Astrocyte (in vitro differentiated cells and primary cell): ENCODE results near the gene KASH5. TPM values are rescaled to one million over a fixed set of nuclear protein-coding genes. Genes with fewer than 3 reads are reported as not detected.

ENCODE experiments used
- DNase-seq: peaks from one replicate; pipeline ENCODE4 v3.0.0-alpha.2; 2010; ENCODE audit warnings: low read depth
- FAIRE-seq: peaks from 2 replicates; lab custom pipeline; 2011; peaks lifted over from hg19 to GRCh38; lab: Jason Lieb, UNC
- H2AFZ ChIP-seq: 2 replicates; pipeline ENCODE4 v1.6.0; 2012; ENCODE audit warnings: low read depth, low read length, inconsistent platforms
- H3K27ac ChIP-seq: 2 replicates; pipeline ENCODE4 v1.5.1; 2011; ENCODE audit warnings: low read depth, low read length, inconsistent platforms
- H3K27me3 ChIP-seq: 2 replicates; pipeline ENCODE4 v1.6.0; 2011; ENCODE audit warnings: low read length, inconsistent platforms; ENCODE audit not compliant: insufficient read depth
- H3K36me3 ChIP-seq: 2 replicates; pipeline ENCODE4 v1.5.1; 2011; ENCODE audit warnings: low read length, inconsistent platforms; ENCODE audit not compliant: insufficient read depth
- H3K4me1 ChIP-seq: 2 replicates; pipeline ENCODE4 v1.5.1; 2011; ENCODE audit warnings: low read length, inconsistent platforms; ENCODE audit not compliant: insufficient read depth
- H3K4me2 ChIP-seq: 2 replicates; pipeline ENCODE4 v1.6.0; 2012; ENCODE audit warnings: low read length, inconsistent platforms
- H3K4me3 ChIP-seq: 2 replicates; pipeline ENCODE4 v1.5.1; 2011; ENCODE audit warnings: low read depth, mild to moderate bottlenecking, low read length, inconsistent platforms; ENCODE audit not compliant: insufficient read depth
- H3K79me2 ChIP-seq: 2 replicates; pipeline ENCODE4 v1.6.0; 2012; ENCODE audit warnings: mild to moderate bottlenecking, low read length, inconsistent platforms; ENCODE audit not compliant: insufficient read depth
- H3K9ac ChIP-seq: 2 replicates; pipeline ENCODE4 v1.6.0; 2012; ENCODE audit warnings: mild to moderate bottlenecking, low read length, inconsistent platforms
- H3K9me3 ChIP-seq: 2 replicates; pipeline ENCODE4 v1.5.1; 2012; ENCODE audit warnings: low read depth, mild to moderate bottlenecking, low read length, inconsistent platforms; ENCODE audit not compliant: insufficient read depth
- H4K20me1 ChIP-seq: 2 replicates; pipeline ENCODE4 v1.6.0; 2012; ENCODE audit warnings: low read length, inconsistent platforms; ENCODE audit not compliant: insufficient read depth
- H3K27ac Mint-ChIP-seq: one replicate; pipeline ENCODE4 v1.8.0; 2021; ENCODE audit warnings: mild to moderate bottlenecking, mixed read lengths; ENCODE audit not compliant: unreplicated experiment
- H3K27me3 Mint-ChIP-seq: one replicate; pipeline ENCODE4 v1.8.0; 2021; ENCODE audit warnings: low read depth, mixed read lengths; ENCODE audit not compliant: unreplicated experiment
- H3K36me3 Mint-ChIP-seq: one replicate; pipeline ENCODE4 v1.8.0; 2021; ENCODE audit warnings: low read depth, mixed read lengths; ENCODE audit not compliant: unreplicated experiment
- H3K4me1 Mint-ChIP-seq: one replicate; pipeline ENCODE4 v1.8.0; 2021; ENCODE audit warnings: low read depth, mixed read lengths; ENCODE audit not compliant: unreplicated experiment
- H3K4me3 Mint-ChIP-seq: one replicate; pipeline ENCODE4 v1.8.0; 2021; ENCODE audit warnings: mild to moderate bottlenecking, moderate library complexity, mixed read lengths; ENCODE audit not compliant: unreplicated experiment
- H3K9me3 Mint-ChIP-seq: one replicate; pipeline ENCODE4 v1.8.0; 2021; ENCODE audit warnings: mild to moderate bottlenecking, mixed read lengths; ENCODE audit not compliant: unreplicated experiment
- EZH2 ChIP-seq: IDR thresholded peaks from 2 replicates; pipeline ENCODE4 v1.6.1; 2012; ENCODE audit warnings: mild to moderate bottlenecking, low read length, inconsistent platforms; ENCODE audit not compliant: insufficient read depth
- total RNA-seq: library from RNA; stranded (reverse); gene quantifications from 2 replicates; pipeline ENCODE4 v1.2.1, GENCODE V29; 2021
- TF ChIP-seq, protein P1 (sequence below): IDR thresholded peaks from 2 replicates; pipeline ENCODE4 v1.5.1; 2011; ENCODE audit warnings: low read depth, mild to moderate bottlenecking, inconsistent platforms, low read length, moderate library complexity; ENCODE audit not compliant: insufficient read depth

KASH5 gene
- total RNA-seq, 1 donor from 2014 or later: not detected

DNA sequence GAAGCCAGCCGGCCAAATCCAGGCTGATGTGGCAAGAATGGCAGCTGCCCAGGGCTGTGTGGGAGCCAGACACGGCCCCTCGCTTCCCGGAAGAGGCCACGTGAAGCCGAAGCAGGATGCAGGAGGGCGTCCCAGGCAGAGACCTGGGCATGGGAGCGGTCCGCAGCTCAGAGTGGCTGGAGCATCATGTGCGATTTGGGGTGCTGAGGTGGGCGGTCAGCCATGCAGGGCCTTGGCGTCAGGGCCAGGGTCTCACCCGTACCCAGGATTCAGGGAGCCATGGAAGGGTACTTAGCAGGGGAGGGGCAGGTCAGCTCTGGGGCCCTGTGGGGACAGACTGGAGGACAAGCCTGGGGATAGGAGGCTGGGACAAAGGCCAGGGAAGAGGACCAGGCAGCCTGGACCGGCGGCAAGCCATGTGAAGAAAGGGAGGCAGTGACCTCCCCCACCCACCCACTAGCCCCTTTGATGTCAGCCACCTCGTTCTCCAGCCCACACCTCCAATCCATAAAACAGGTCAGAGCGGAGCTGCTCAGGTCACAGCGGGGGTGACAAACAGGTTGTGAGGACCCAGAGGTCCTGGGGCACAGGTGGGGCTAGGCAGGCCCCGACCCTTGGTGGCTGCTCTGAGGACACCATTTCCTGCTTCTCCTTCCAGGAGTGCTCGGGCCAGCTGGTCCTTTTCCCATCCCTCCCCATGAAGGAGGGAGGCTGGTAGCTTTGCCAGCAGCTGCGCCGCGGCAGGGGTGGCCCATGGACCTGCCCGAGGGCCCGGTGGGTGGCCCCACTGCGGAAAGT lies 2.3 kb downstream of the KASH5 start:
- H3K36me3 Mint-ChIP-seq: no peaks in the 10 kb centered on the region
- DNase-seq: no peak
- H3K4me3 ChIP-seq: no peak overlapping the region
- H3K4me3 Mint-ChIP-seq: no peak overlapping the region
- H3K27ac ChIP-seq: no peak overlapping the region
- H3K27me3 ChIP-seq: peaks cover 2% of the 10 kb centered on the region
- no peaks in the 10 kb centered on the region for H4K20me1 ChIP-seq
- H3K4me2 ChIP-seq: no peak overlapping the region
- no peaks in the 10 kb centered on the region for H3K4me1 ChIP-seq
- no peaks in the 10 kb centered on the region for H3K9me3 Mint-ChIP-seq
- H3K27me3 Mint-ChIP-seq: peaks cover 35% of the 10 kb centered on the region
- no peak for TF ChIP-seq EZH2
- TF ChIP-seq, protein P1, sequence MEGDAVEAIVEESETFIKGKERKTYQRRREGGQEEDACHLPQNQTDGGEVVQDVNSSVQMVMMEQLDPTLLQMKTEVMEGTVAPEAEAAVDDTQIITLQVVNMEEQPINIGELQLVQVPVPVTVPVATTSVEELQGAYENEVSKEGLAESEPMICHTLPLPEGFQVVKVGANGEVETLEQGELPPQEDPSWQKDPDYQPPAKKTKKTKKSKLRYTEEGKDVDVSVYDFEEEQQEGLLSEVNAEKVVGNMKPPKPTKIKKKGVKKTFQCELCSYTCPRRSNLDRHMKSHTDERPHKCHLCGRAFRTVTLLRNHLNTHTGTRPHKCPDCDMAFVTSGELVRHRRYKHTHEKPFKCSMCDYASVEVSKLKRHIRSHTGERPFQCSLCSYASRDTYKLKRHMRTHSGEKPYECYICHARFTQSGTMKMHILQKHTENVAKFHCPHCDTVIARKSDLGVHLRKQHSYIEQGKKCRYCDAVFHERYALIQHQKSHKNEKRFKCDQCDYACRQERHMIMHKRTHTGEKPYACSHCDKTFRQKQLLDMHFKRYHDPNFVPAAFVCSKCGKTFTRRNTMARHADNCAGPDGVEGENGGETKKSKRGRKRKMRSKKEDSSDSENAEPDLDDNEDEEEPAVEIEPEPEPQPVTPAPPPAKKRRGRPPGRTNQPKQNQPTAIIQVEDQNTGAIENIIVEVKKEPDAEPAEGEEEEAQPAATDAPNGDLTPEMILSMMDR: no peak
- H3K9me3 ChIP-seq: no peaks in the 10 kb centered on the region
- H3K9ac ChIP-seq: no peak overlapping the region
- H3K36me3 ChIP-seq: no peaks in the 10 kb centered on the region
- no peaks in the 10 kb centered on the region for H3K4me1 Mint-ChIP-seq
- no peak for FAIRE-seq
- no peak overlapping the region for H3K27ac Mint-ChIP-seq
- H2AFZ ChIP-seq: no peak overlapping the region
- H3K79me2 ChIP-seq: no peaks in the 10 kb centered on the region

DNA sequence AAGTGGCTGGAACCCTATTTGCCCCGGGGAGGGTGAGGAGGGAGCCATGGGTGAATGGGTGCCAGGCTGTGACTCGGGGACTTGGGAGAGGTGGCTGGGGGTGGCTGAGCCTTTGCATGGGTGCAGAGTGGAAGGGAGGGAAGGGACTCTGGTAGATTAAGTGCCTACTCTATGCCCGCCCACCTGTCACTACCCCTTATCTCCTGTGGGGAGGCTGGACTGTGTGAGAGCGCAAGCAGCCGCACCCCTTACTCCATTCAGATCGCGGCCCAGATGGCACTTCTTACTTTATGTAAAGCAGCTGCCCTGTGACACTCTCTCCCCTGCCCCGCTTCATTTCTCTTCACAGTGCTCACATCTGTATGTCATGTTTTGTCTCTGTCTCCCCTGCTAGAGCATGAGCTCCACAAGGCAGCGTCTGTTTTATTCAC lies 2.9 kb downstream of the KASH5 start:
- Histone ChIP-seq H3K4me1 (no peaks in the 10 kb centered on the region), H3K36me3 (no peaks in the 10 kb centered on the region), H4K20me1 (no peaks in the 10 kb centered on the region), H3K79me2 (no peaks in the 10 kb centered on the region), H3K4me3 (no peak overlapping the region), H3K4me2 (no peak overlapping the region), H3K9ac (no peak overlapping the region), H3K27ac (no peak overlapping the region), H2AFZ (no peak overlapping the region), H3K27me3 (peaks cover 2% of the 10 kb centered on the region), H3K9me3 (no peaks in the 10 kb centered on the region)
- no peak overlapping the region for H3K4me3 Mint-ChIP-seq
- no peak overlapping the region for H3K27ac Mint-ChIP-seq
- no peaks in the 10 kb centered on the region for H3K4me1 Mint-ChIP-seq
- TF ChIP-seq EZH2: no peak
- TF ChIP-seq, protein P1: no peak
- no peak for FAIRE-seq
- DNase-seq: no peak
- H3K36me3 Mint-ChIP-seq: no peaks in the 10 kb centered on the region
- H3K9me3 Mint-ChIP-seq: no peaks in the 10 kb centered on the region
- H3K27me3 Mint-ChIP-seq: peaks cover 35% of the 10 kb centered on the region
